CD4-positive, alpha-beta T cell treated with Interleukin-12 subunit alpha and Interleukin-12 subunit beta, for 1 hour (primary cell): ENCODE data around the gene PLEKHA6.

ENCODE experiments used
- DNase-seq: peaks from one replicate; pipeline ENCODE4 v3.0.0-alpha.2; 2020

The PLEKHA6 gene

DNA sequence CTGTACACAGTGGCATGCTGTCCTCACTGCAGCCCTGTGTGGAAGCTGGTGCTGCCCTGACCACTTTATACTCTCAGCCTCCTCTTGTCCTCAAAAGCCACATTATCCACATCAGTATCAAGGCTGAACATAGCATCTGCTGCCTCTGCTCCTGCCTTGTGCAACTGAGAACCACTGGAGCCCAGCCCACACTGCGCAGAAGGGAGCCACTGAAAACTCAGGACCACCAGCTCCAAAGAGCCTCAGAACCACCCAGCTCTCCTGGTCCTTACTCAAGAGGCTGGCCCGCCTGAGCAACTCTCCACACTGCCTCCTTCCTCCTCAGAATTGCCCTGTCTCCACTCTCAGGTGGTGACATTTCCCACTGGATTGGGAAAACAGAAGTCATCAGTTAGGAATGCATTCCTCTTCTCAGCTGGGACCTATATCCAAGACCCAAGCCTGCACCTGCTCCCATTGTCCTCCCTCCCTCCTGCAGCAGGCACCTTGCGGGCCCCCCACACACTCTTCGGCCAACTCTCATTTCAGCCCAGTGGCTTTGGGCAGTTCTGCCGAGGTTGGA lies 156.4 kb downstream of the PLEKHA6 start:
- no peak for DNase-seq

GRCh38 chr1:204202481-204202880 lies 157.2 kb downstream of the PLEKHA6 start:
- no peak for DNase-seq

DNA sequence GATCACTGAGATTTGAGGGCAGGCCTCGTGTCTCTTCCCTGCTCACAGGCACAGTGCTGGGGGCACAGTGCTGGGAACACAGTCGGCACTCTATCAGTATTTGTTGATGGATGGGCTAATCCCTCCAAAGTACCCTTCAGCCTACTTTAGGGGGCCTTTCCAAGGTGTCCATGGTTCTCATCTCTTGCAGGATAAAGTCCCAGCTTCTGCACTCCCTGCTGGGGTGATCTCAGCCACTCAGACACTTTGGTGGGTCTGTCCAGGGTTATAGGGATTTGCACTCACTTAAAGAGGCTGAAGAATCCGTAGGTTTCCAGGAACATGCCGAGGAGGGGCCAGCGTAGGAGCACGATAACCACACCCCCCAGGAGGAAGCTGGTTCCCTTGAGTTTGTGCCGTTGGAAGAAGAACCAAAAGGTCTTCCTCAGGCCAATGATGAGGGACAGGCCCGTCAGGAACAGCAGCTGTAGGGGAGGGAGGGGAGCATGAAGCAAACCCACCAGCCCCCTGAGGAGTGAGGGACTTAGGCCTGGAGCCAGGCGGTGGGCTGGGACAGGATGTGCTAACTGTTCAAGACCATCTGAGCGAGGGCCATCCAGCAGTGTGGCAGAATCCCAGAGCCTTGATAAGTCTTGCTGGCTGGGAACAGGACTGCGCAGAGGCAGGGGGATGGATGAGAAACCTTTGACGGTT lies 158.2 kb downstream of the PLEKHA6 start:
- no peak for DNase-seq

DNA sequence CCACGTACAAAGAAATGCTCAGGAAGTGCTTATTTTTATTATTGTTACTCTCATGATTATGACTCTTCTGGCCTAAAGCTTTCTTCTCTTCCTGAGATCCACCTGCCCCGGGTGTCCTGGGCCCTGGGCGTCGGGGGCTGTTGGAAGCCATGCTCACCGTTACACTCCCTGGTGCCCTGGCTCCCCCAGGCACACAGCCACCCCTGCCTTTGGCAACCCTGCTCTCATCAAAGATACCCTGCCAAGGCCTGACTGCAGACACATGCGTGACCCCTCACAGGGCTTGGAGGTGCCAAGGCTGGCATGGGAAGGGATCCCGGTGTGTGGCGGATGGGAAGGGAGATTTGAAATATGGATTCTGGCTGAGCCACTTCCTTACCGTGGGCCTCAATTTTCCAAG lies 160.2 kb downstream of the PLEKHA6 start:
- DNase-seq = no peak

- no peak for DNase-seq
Measured at GRCh38 chr1:204198348-204199340, 161.1 kb downstream of the PLEKHA6 start.

DNA sequence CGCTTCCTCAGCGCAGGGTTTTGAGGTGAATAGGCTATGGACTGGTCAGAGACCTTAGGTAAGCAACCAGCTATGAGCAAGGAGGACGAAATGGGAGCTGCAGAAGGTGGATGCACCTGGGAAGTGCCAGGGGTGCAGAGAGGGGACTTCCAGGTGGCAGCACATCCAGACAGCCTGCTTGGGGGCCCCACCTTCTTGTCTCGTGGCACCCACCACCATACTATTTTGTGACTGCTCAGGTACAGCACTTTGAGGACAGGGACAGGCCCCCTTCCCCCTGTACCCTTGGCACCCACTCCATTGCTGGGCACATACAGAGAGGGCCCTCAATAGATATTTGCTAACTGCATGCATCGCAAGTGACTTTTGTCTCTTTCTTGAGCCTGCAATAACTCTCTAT lies 162.7 kb downstream of the PLEKHA6 start:
- DNase-seq = no peak

- no peak for DNase-seq
Measured at GRCh38 chr1:204196068-204196795, 163.5 kb downstream of the PLEKHA6 start, which contains the start of gene KISS1. Gene KISS1, minus strand, starts transcription at chr1:204196491. Its CDS starts 3,615 bp downstream, at chr1:204192876.

DNA sequence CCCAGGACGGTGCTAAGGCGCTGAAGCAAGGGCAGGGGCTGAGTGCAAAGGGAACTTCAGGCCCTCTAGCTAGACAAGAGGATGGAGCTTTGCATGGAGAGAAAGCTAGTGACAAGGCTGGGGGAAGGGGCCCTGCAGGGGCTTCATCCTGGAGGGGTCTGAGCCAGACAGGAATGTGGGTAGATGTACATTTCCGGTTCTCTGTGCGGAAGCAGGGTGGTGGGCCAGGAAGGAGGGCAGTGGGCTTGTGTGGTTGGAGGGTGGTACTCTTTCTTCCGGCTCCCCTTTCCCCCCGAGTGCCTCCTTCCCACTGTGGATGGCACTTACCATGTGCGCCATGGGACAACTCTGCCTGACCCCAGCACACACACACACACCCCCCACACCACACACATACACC lies 165.0 kb downstream of the PLEKHA6 start:
- DNase-seq = no peak

DNA sequence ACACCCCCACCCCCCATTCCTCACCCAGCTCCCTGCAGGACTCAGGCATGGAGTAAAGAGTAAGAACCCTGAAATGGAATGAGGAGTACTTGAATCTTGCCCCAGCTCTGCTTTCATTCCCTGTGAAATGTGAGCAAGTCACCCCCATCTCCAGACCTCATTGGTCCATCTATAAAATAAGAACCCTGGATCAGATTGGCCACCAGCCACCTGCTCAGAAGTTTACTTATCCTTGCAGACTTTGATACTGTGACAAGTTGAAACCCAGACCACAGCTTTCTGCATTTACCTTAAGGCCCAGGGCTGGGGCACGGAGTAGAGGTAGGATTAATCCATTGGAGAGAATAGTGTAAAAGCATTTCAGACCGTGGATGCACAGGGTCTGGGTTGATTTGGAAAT lies 165.6 kb downstream of the PLEKHA6 start:
- DNase-seq = no peak

GRCh38 chr1:204192589-204193352 lies 167.0 kb downstream of the PLEKHA6 start:
- no peak for DNase-seq

DNA sequence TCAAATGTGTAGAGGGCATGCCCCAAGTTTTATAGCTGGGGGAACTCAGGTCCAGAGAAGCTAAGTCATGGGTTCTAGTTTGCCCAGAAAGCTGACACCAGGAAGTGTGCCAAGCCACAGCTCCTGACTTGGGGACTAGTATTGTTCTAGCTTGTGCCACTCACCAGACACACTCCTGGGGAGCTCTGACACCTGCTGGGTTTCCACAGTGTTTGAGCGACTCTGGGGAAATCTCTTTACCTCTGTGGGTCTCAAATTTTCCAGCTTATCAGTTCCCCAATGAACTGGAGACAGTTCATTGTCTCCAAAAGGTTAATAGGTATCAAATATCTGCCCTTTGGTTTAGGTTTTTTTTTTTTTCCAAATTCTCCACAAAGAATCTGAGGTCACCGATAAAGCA lies 167.7 kb downstream of the PLEKHA6 start:
- DNase-seq = no peak

DNA sequence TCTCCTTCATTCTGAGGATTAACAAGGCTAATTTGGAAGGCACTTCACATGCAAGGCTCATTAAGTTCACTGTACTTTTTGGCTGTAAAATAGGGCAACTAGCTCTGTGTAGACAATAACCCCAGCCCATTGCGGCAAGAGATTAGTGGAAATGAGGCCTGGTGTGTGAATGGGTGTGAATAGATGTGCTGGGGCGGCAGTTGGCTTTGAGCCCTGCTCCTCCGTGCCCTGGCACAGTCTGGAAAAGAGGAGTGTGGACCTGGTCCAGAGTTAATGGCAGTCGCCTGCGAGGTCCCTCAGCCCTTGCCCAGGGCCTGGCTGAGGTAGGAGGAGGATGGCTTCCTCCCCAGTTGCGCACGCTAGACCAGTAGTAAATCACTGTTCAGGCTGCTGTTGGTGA lies 168.3 kb downstream of the PLEKHA6 start:
- DNase-seq = no peak

GRCh38 chr1:204190212-204191211 lies 169.2 kb downstream of the PLEKHA6 start:
- no peak for DNase-seq

- no peak for DNase-seq
Measured at GRCh38 chr1:204188959-204189639, 170.6 kb downstream of the PLEKHA6 start.

GRCh38 chr1:204186597-204186996 lies 173.1 kb downstream of the PLEKHA6 start:
- DNase-seq = no peak

DNA sequence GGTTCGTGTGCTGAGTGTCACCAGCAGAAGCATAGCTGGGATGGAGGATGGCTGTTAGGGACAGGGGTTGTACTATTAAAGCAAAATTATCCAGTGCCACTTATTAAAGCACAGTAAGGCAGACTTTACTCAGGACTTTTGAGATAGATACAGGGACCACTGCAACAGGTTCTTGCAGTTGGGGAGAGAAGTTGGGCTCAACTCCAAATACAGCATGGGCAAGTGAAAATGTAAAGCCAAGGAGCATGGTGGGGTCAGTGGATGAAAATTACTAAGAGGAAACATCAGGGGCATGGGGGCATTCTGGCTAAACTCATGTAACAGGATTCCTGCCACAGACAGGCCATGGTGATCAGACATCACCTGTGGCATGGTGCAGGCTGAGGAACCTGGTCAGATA lies 178.6 kb downstream of the PLEKHA6 start:
- DNase-seq = no peak

- DNase-seq = no peak
Measured at GRCh38 chr1:204180133-204180532, 179.6 kb downstream of the PLEKHA6 start.

GRCh38 chr1:204178487-204179281 lies 181.0 kb downstream of the PLEKHA6 start:
- no peak for DNase-seq

DNA sequence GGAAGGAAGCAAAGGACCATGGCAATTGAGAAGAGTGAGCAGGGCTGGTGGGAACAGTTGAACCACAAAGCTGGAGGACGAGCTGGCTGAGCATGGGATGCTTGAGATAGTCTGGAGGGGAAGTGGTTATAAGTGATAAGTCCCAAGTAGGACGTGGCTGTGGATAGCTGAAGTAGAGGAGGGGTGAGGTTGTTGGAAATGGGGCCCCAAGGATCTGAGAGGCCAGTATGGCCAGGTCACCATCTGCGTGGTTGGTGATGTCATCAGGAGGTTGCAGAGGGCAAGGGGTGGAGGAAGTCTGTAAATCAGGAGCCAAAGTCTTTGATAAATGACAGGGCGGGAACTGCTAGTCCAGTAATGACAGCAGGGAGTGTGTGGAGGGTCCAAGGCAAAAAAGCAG lies 182.6 kb downstream of the PLEKHA6 start:
- no peak for DNase-seq
